WTC11 (cell line): ENCODE results near the gene RAI1. TPM values are rescaled to one million over a fixed set of nuclear protein-coding genes. Genes with fewer than 3 reads are reported as not detected.
A peak's percentile ranks its signal among the peaks of the same experiment; 100 is the strongest.

ENCODE experiments used
- ATAC-seq: fragments of 200-7000 bp; cut with Tn5 transposase; 2 replicates; pipeline ENCODE4 v1.10.0; 2021; ENCODE audit warnings: mild to moderate bottlenecking, moderate library complexity
- CTCF ChIA-PET: fragments of 300-600 bp; sonication (Branson Sonifier 250); formaldehyde crosslinking; loops from one replicate; lab custom pipeline; 2021; ENCODE audit warnings: antibody characterized with exemption; lab: Charles Lee
- POLR2A ChIA-PET: fragments of 350-600 bp; sonication (Branson Sonifier 250); formaldehyde crosslinking; loops from one replicate; lab custom pipeline; 2021; ENCODE audit warnings: antibody characterized with exemption; lab: Charles Lee
- DNase-seq: peaks from one replicate; pipeline ENCODE4 v3.0.0; 2021; ENCODE audit warnings: low spot score
- H3K27ac Mint-ChIP-seq: 2 replicates; pipeline ENCODE4 v1.8.0; 2021; ENCODE audit warnings: mixed read lengths
- H3K27me3 Mint-ChIP-seq: 2 replicates; pipeline ENCODE4 v1.8.0; 2021; ENCODE audit warnings: low read depth, mild to moderate bottlenecking, moderate library complexity, mixed read lengths
- H3K36me3 Mint-ChIP-seq: 2 replicates; pipeline ENCODE4 v1.8.0; 2021; ENCODE audit warnings: mixed read lengths
- H3K4me1 Mint-ChIP-seq: 2 replicates; pipeline ENCODE4 v1.8.0; 2022; ENCODE audit warnings: mixed read lengths
- H3K4me3 Mint-ChIP-seq: 2 replicates; pipeline ENCODE4 v1.8.0; 2021; ENCODE audit warnings: mild to moderate bottlenecking, moderate library complexity, mixed read lengths
- H3K9me3 Mint-ChIP-seq: 2 replicates; pipeline ENCODE4 v1.8.0; 2021; ENCODE audit warnings: mixed read lengths
- ARID4B ChIP-seq: sonication (generic); formaldehyde crosslinking; IDR thresholded peaks from 2 replicates; pipeline ENCODE4 v1.8.0; 2023; ENCODE audit warnings: missing genetic modification reagents, mild to moderate bottlenecking, borderline replicate concordance
- ATF1 ChIP-seq: sonication (generic); formaldehyde crosslinking; IDR thresholded peaks from 2 replicates; pipeline ENCODE4 v1.8.1; 2023; ENCODE audit warnings: mild to moderate bottlenecking, moderate library complexity, missing genetic modification reagents
- CBFB ChIP-seq: sonication (generic); formaldehyde crosslinking; IDR thresholded peaks from 2 replicates; pipeline ENCODE4 v1.8.1; 2022; ENCODE audit warnings: mild to moderate bottlenecking, low read depth, missing genetic modification reagents
- CREM ChIP-seq: sonication (generic); formaldehyde crosslinking; IDR thresholded peaks from 2 replicates; pipeline ENCODE4 v1.8.1; 2022; ENCODE audit warnings: mild to moderate bottlenecking, missing genetic modification reagents, moderate library complexity
- FOXP1 ChIP-seq: sonication (generic); formaldehyde crosslinking; IDR thresholded peaks from 2 replicates; pipeline ENCODE4 v1.8.0; 2022; ENCODE audit warnings: missing genetic modification reagents, mild to moderate bottlenecking, moderate library complexity, borderline replicate concordance
- GRHL2 ChIP-seq: fragments of 250-450 bp; sonication (Bioruptor Pico); IDR thresholded peaks from 2 replicates; pipeline ENCODE4 v1.8.0; 2022; ENCODE audit warnings: mild to moderate bottlenecking, moderate library complexity; ENCODE audit not compliant: insufficient replicate concordance, severe bottlenecking
- GTF2I ChIP-seq: fragments of 250-450 bp; sonication (Bioruptor Pico); conservative IDR thresholded peaks from 2 replicates; pipeline ENCODE4 v1.4.0; 2021; ENCODE audit warnings: mild to moderate bottlenecking
- HMGA2 ChIP-seq: fragments of 250-450 bp; sonication (Bioruptor Pico); IDR thresholded peaks from 2 replicates; pipeline ENCODE4 v1.4.0; 2021; ENCODE audit warnings: mild to moderate bottlenecking, moderate library complexity
- IRF2 ChIP-seq: sonication (generic); formaldehyde crosslinking; IDR thresholded peaks from 2 replicates; pipeline ENCODE4 v1.8.0; 2022; ENCODE audit warnings: low read depth, missing genetic modification reagents, borderline replicate concordance
- MXD4 ChIP-seq: fragments of 250-450 bp; sonication (Bioruptor Pico); IDR thresholded peaks from 2 replicates; pipeline ENCODE4 v1.8.0; 2021; ENCODE audit warnings: mild to moderate bottlenecking, moderate library complexity, borderline replicate concordance
- MYBL2 ChIP-seq: sonication (generic); formaldehyde crosslinking; IDR thresholded peaks from 2 replicates; pipeline ENCODE4 v1.8.1; 2023; ENCODE audit warnings: mild to moderate bottlenecking, moderate library complexity, missing genetic modification reagents
- NR1H2 ChIP-seq: sonication (generic); formaldehyde crosslinking; IDR thresholded peaks from 2 replicates; pipeline ENCODE4 v1.9.0; 2021; ENCODE audit warnings: mild to moderate bottlenecking, moderate library complexity, missing genetic modification reagents
- NR2C2 ChIP-seq: sonication (generic); formaldehyde crosslinking; IDR thresholded peaks from 2 replicates; pipeline ENCODE4 v1.8.0; 2022; ENCODE audit warnings: mild to moderate bottlenecking, missing genetic modification reagents
- OVOL2 ChIP-seq: fragments of 250-450 bp; sonication (Bioruptor Pico); IDR thresholded peaks from 2 replicates; pipeline ENCODE4 v1.9.0; 2021; ENCODE audit warnings: mild to moderate bottlenecking, borderline replicate concordance
- PRRX2 ChIP-seq: fragments of 250-450 bp; sonication (Bioruptor Pico); IDR thresholded peaks from 2 replicates; pipeline ENCODE4 v1.8.0; 2021; ENCODE audit warnings: mild to moderate bottlenecking
- SMAD3 ChIP-seq: sonication (generic); formaldehyde crosslinking; IDR thresholded peaks from 2 replicates; pipeline ENCODE4 v1.8.0; 2022; ENCODE audit warnings: missing genetic modification reagents, mild to moderate bottlenecking, borderline replicate concordance
- SOX15 ChIP-seq: fragments of 250-450 bp; sonication (Bioruptor Pico); IDR thresholded peaks from 2 replicates; pipeline ENCODE4 v1.9.0; 2021; ENCODE audit warnings: mild to moderate bottlenecking
- SP1 ChIP-seq: sonication (generic); formaldehyde crosslinking; conservative IDR thresholded peaks from 2 replicates; pipeline ENCODE4 v1.8.1; 2022; ENCODE audit warnings: missing genetic modification reagents
- TEAD4 ChIP-seq: sonication (generic); formaldehyde crosslinking; IDR thresholded peaks from 2 replicates; pipeline ENCODE4 v1.8.0; 2022; ENCODE audit warnings: mild to moderate bottlenecking, missing genetic modification reagents
- ZNF219 ChIP-seq: sonication (generic); formaldehyde crosslinking; IDR thresholded peaks from 2 replicates; pipeline ENCODE4 v1.8.0; 2023; ENCODE audit warnings: missing genetic modification reagents, mild to moderate bottlenecking, borderline replicate concordance
- ZNF396 ChIP-seq: fragments of 250-450 bp; sonication (Bioruptor Pico); IDR thresholded peaks from 2 replicates; pipeline ENCODE4 v1.8.0; 2021; ENCODE audit warnings: mild to moderate bottlenecking, moderate library complexity, borderline replicate concordance
- total RNA-seq: library from RNA; stranded (reverse); gene quantifications from 3 replicates; pipeline ENCODE4 v1.2.3, GENCODE V29; 2021

RAI1 gene
- total RNA-seq, 1 experiment from 2014 or later: 12.7 TPM

DNA sequence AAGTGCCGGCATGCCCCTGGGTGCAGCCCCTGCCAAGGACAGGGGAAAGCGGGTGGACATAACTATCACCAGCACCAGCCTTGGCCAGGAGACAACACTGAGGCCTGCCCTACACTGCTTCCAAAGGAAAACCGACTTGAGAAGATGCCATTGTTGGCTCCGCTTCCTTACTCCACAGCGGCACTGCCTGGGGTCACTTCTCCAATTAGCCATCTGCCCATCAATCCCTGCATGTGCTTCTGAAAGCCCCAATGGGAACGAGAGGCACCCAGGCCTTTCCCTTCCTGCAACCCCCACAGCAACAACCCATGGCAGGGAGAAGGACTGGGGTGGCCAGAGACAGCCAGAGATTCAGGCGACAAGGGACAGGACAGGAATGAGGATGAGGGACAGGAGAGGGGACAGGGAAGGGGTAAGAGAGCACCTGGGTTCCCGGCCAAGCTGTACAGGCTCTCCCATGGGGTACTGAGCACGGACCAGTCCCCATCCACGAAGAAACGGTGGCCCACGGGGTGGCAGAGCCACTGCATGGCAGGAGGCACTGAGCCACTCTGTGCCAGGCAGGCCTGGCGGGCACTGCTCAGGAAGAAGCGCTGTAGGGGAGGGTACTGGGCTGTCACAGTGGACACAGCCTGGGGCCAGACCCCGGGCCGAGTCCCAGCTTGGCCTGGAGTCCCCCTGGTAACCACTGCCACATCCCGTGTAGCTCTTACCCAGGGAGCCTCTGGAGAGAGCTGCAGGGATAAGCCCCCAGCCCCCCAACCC, 134.4 kb downstream of the RAI1 start:
- POLR2A ChIA-PET: interaction anchor here (1.5 kb wide), 1 partner anchor 21 kb away, joined by 8 read pairs; the partner anchor contains the start of gene SREBF1
- no peak for ATAC-seq
- CTCF ChIA-PET: interaction anchor here (1.0 kb wide), 1 partner anchor 14 kb away, joined by 3 read pairs; no protein-coding TSS in a partner anchor

GRCh38 chr17:17816240-17816814, 135.1 kb downstream of the RAI1 start:
- Mint-ChIP-seq H3K27ac (no peak overlapping the region), H3K27me3 (no peaks in the 10 kb centered on the region), H3K9me3 (no peaks in the 10 kb centered on the region), H3K36me3 (peaks cover 34% of the 10 kb centered on the region), H3K4me1 (peaks cover 32% of the 10 kb centered on the region), H3K4me3 (no peak overlapping the region)
- TF ChIP-seq FOXP1 (CRISPR knock-in tag) (peak; percentile 29; the same call in 1 of the 2 replicates), MXD4 (CRISPR knock-in tag) (no peak)
- DNase-seq (no peak), ATAC-seq (no peak)
- ChIA-PET POLR2A (no interaction called here), CTCF (interaction anchor here (0.9 to 1.0 kb wide), 2 partner anchors 69 to 103 kb away, joined by 3 read pairs; no protein-coding TSS in a partner anchor)

More for the DNA sequence above, 134.4 kb downstream of the RAI1 start:
- H3K27me3 Mint-ChIP-seq: no peaks in the 10 kb centered on the region
- no peak for TF ChIP-seq SMAD3 (CRISPR knock-in tag)
- TF ChIP-seq GTF2I (CRISPR knock-in tag): no peak
- no peak for TF ChIP-seq NR2C2 (CRISPR knock-in tag)
- TF ChIP-seq SP1 (CRISPR knock-in tag): no peak
- no peak for TF ChIP-seq ARID4B (CRISPR knock-in tag)
- no peak for TF ChIP-seq ATF1
- TF ChIP-seq CREM (CRISPR knock-in tag): no peak
- TF ChIP-seq TEAD4 (CRISPR knock-in tag): no peak
- no peak for TF ChIP-seq CBFB (CRISPR knock-in tag)
- TF ChIP-seq NR1H2 (CRISPR knock-in tag): no peak
- TF ChIP-seq ZNF396 (CRISPR knock-in tag): no peak
- no peak for TF ChIP-seq IRF2 (CRISPR knock-in tag)
- no peak for TF ChIP-seq MYBL2
- TF ChIP-seq ZNF219 (CRISPR knock-in tag): no peak
- no peak for TF ChIP-seq OVOL2 (CRISPR knock-in tag)
- no peak for TF ChIP-seq GRHL2 (CRISPR knock-in tag)
- no peak for TF ChIP-seq HMGA2 (CRISPR knock-in tag)
- TF ChIP-seq PRRX2 (CRISPR knock-in tag): no peak
- TF ChIP-seq SOX15: no peak
- TF ChIP-seq, all 79 proteins: peak for 0
- no peak overlapping the region for H3K4me3 Mint-ChIP-seq
- H3K9me3 Mint-ChIP-seq: no peaks in the 10 kb centered on the region
- no peak overlapping the region for H3K27ac Mint-ChIP-seq
- peaks cover 34% of the 10 kb centered on the region for H3K36me3 Mint-ChIP-seq
- no peak for DNase-seq
- H3K4me1 Mint-ChIP-seq: peaks cover 32% of the 10 kb centered on the region
